Progenitor cell of endocrine pancreas (in vitro differentiated cells): Measurements from ENCODE around the gene TRPV2. TPM values are rescaled to one million over a fixed set of nuclear protein-coding genes. Genes with fewer than 3 reads are reported as not detected.

Source experiments
- DNase-seq: peaks from one replicate; pipeline ENCODE4 v3.0.0; 2021; ENCODE audit warnings: low spot score; ENCODE audit not compliant: unreplicated experiment
- H3K27ac Mint-ChIP-seq: 2 replicates; pipeline ENCODE4 v1.8.0; 2021; ENCODE audit warnings: mild to moderate bottlenecking, moderate library complexity, mixed read lengths
- H3K27me3 Mint-ChIP-seq: 2 replicates; pipeline ENCODE4 v1.8.0; 2021; ENCODE audit warnings: mixed read lengths
- H3K36me3 Mint-ChIP-seq: 2 replicates; pipeline ENCODE4 v1.8.0; 2022; ENCODE audit warnings: mixed read lengths; ENCODE audit not compliant: insufficient read depth
- H3K4me1 Mint-ChIP-seq: 2 replicates; pipeline ENCODE4 v1.8.0; 2021; ENCODE audit warnings: low read depth, mixed read lengths
- H3K4me3 Mint-ChIP-seq: 2 replicates; pipeline ENCODE4 v1.8.0; 2021; ENCODE audit warnings: low read depth, mild to moderate bottlenecking, moderate library complexity, mixed read lengths
- H3K9me3 Mint-ChIP-seq: 2 replicates; pipeline ENCODE4 v1.8.0; 2021; ENCODE audit warnings: low read depth, mixed read lengths
- CTCF ChIP-seq: fragments of 200-600 bp; sonication (generic); IDR thresholded peaks from one replicate; pipeline ENCODE4 v1.5.0; 2021; ENCODE audit warnings: antibody characterized with exemption, mild to moderate bottlenecking; ENCODE audit not compliant: unreplicated experiment
- total RNA-seq: library from RNA; stranded (reverse); gene quantifications from 2 replicates; pipeline ENCODE4 v1.2.1, GENCODE V29; 2021

Gene TRPV2
- total RNA-seq, 1 donor from 2014 or later = 2.1 TPM

- no peak for DNase-seq
- H3K4me1 Mint-ChIP-seq = peaks cover 20% of the 10 kb centered on the region
- no peaks in the 10 kb centered on the region for H3K27me3 Mint-ChIP-seq
- peaks cover 26% of the 10 kb centered on the region for H3K36me3 Mint-ChIP-seq
- peak overlapping the region; percentile 65 for H3K27ac Mint-ChIP-seq
- H3K4me3 Mint-ChIP-seq = peak overlapping the region; percentile 17
- H3K9me3 Mint-ChIP-seq = no peaks in the 10 kb centered on the region
- TF ChIP-seq CTCF = no peak
Observed at GRCh38 chr17:16378636-16379282, 36.6 kb upstream of the TRPV2 start.

DNA sequence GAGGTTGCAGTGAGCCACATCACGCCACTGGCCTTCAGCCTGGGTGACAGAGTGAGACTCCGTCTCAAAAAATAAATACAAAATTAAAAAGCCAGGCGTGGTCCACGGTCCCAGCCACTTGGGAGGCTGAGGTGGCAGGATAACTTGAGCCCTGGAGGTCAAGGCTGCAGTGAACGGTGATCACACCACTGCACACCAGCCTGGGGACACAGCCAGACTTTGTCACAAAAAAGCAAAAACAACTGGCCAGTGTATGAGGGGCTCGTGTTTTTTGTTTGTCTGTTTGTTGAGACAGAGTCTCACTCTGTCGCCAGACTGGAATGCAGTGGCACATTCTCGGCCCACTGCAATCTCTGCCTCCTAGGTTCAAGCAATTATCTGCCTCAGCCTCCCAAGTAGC lies 35.7 kb upstream of the TRPV2 start:
- peaks cover 33% of the 10 kb centered on the region for H3K36me3 Mint-ChIP-seq
- no peak overlapping the region for H3K27ac Mint-ChIP-seq
- no peaks in the 10 kb centered on the region for H3K9me3 Mint-ChIP-seq
- DNase-seq = no peak
- H3K4me3 Mint-ChIP-seq = no peak overlapping the region
- peaks cover 24% of the 10 kb centered on the region for H3K4me1 Mint-ChIP-seq
- TF ChIP-seq CTCF = no peak
- no peaks in the 10 kb centered on the region for H3K27me3 Mint-ChIP-seq

GRCh38 chr17:16380640-16381495 lies 34.5 kb upstream of the TRPV2 start, which contains the start of gene UBB:
TSS of gene UBB (plus strand) at chr17:16381091. CDS start at chr17:16381908, 817 bp downstream.
- Mint-ChIP-seq H3K27ac (peak within 1 kb of the TSS; percentile 100), H3K36me3 (peaks cover 33% of the 10 kb centered on the region), H3K4me3 (peak within 1 kb of the TSS; percentile 89), H3K27me3 (no peaks in the 10 kb centered on the region), H3K9me3 (no peaks in the 10 kb centered on the region), H3K4me1 (peaks cover 24% of the 10 kb centered on the region)
- peak; percentile 87 for DNase-seq
- TF ChIP-seq CTCF = peak; percentile 18

DNA sequence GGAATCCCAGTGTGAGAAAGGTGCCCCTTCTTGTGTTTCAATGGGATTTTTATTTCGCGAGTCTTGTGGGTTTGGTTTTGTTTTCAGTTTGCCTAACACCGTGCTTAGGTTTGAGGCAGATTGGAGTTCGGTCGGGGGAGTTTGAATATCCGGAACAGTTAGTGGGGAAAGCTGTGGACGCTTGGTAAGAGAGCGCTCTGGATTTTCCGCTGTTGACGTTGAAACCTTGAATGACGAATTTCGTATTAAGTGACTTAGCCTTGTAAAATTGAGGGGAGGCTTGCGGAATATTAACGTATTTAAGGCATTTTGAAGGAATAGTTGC lies 33.9 kb upstream of the TRPV2 start:
- Mint-ChIP-seq H3K36me3 (peaks cover 33% of the 10 kb centered on the region), H3K27me3 (no peaks in the 10 kb centered on the region), H3K9me3 (no peaks in the 10 kb centered on the region), H3K27ac (peak overlapping the region; percentile 100), H3K4me3 (peak overlapping the region; percentile 89), H3K4me1 (peaks cover 24% of the 10 kb centered on the region)
- TF ChIP-seq CTCF = peak; percentile 4
- no peak for DNase-seq

DNA sequence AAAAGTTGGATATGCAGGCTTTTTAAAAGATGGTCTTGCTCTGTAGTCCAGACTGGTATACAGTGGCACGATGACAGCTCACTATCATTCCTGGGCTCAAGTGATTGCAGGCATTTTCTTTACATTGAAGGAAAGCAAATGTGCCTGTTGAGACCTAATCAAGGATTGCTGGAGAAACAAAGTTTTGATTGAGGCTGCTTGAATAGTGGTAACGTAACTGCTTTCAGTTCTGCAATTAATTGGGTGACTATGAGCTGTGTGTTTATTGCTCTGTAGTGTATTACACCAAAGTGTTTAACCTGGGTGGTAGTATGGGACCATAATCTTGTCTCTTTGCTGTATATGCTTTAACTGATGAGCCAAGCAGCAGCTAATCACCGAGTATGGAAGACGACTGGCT lies 32.2 kb upstream of the TRPV2 start:
- Mint-ChIP-seq H3K9me3 (no peaks in the 10 kb centered on the region), H3K27ac (peak overlapping the region; percentile 50), H3K4me3 (peak overlapping the region; percentile 89), H3K4me1 (peaks cover 29% of the 10 kb centered on the region), H3K27me3 (no peaks in the 10 kb centered on the region), H3K36me3 (peaks cover 33% of the 10 kb centered on the region)
- no peak for DNase-seq
- TF ChIP-seq CTCF = no peak
